ENCODE data around the gene OR52D1. TPM values are rescaled to one million over a fixed set of nuclear protein-coding genes. Genes with fewer than 3 reads are reported as not detected.

Gene OR52D1
- total RNA-seq = not detected in 2 replicates

- H3K9me3 Mint-ChIP-seq = no peaks in the 10 kb centered on the region
- no peak within 1 kb of the TSS for H3K4me3 Mint-ChIP-seq
- H3K4me1 Mint-ChIP-seq (ENCODE audit: low read depth) = peaks cover 4% of the 10 kb centered on the region
- no peak within 1 kb of the TSS for H3K27ac Mint-ChIP-seq
- intact Hi-C loops (cut with micrococcal nuclease) = no loop called here
- H3K36me3 Mint-ChIP-seq (ENCODE audit: low read depth) = no peaks in the 10 kb centered on the region
- no peak for DNase-seq (ENCODE audit: low spot score)
- peaks cover 7% of the 10 kb centered on the region for H3K27me3 Mint-ChIP-seq (ENCODE audit: insufficient read depth)
Observed at GRCh38 chr11:5488385-5488784, at the start of gene OR52D1. OR52D1 (plus strand) TSS chr11:5488685; CDS start chr11:5488707, 22 bp downstream.

GRCh38 chr11:5441414-5441813 lies 47.1 kb upstream of the OR52D1 start, which contains the start of gene OR51I1:
OR51I1 (minus strand) TSS chr11:5441514; CDS start chr11:5441514, 0 bp downstream.
- peaks cover 9% of the 10 kb centered on the region for H3K27me3 Mint-ChIP-seq (ENCODE audit: insufficient read depth)
- intact Hi-C loops (cut with micrococcal nuclease) = no loop called here
- no peak for DNase-seq (ENCODE audit: low spot score)
- H3K36me3 Mint-ChIP-seq (ENCODE audit: low read depth) = no peaks in the 10 kb centered on the region
- H3K27ac Mint-ChIP-seq = no peak within 1 kb of the TSS
- no peak within 1 kb of the TSS for H3K4me3 Mint-ChIP-seq
- no peaks in the 10 kb centered on the region for H3K9me3 Mint-ChIP-seq
- H3K4me1 Mint-ChIP-seq (ENCODE audit: low read depth) = no peaks in the 10 kb centered on the region

- no peak overlapping the region for H3K4me3 Mint-ChIP-seq
- no peaks in the 10 kb centered on the region for H3K36me3 Mint-ChIP-seq (ENCODE audit: low read depth)
- no peak overlapping the region for H3K27ac Mint-ChIP-seq
- no peaks in the 10 kb centered on the region for H3K4me1 Mint-ChIP-seq (ENCODE audit: low read depth)
- peaks cover 10% of the 10 kb centered on the region for H3K27me3 Mint-ChIP-seq (ENCODE audit: insufficient read depth)
- H3K9me3 Mint-ChIP-seq = no peaks in the 10 kb centered on the region
- intact Hi-C loops (cut with micrococcal nuclease) = no loop called here
- no peak for DNase-seq (ENCODE audit: low spot score)
Observed at GRCh38 chr11:5443835-5444393, 44.6 kb upstream of the OR52D1 start.

- Mint-ChIP-seq H3K4me1 (ENCODE audit: low read depth) (no peaks in the 10 kb centered on the region), H3K4me3 (no peak within 1 kb of the TSS), H3K9me3 (no peaks in the 10 kb centered on the region), H3K27ac (no peak within 1 kb of the TSS), H3K36me3 (ENCODE audit: low read depth) (no peaks in the 10 kb centered on the region), H3K27me3 (ENCODE audit: insufficient read depth) (peaks cover 5% of the 10 kb centered on the region)
- intact Hi-C loops (cut with micrococcal nuclease) = no loop called here
- DNase-seq (ENCODE audit: low spot score) = no peak
Observed at GRCh38 chr11:5449023-5449422, 39.5 kb upstream of the OR52D1 start, which contains the start of gene OR51I2. OR51I2 (plus strand) TSS chr11:5449323; CDS start chr11:5453489, 4,166 bp downstream.

- H3K36me3 Mint-ChIP-seq (ENCODE audit: low read depth) = no peaks in the 10 kb centered on the region
Observed at GRCh38 chr11:5449432-5449831, 39.1 kb upstream of the OR52D1 start.

GRCh38 chr11:5460983-5461621 lies 27.4 kb upstream of the OR52D1 start:
- Mint-ChIP-seq H3K36me3 (ENCODE audit: low read depth) (no peaks in the 10 kb centered on the region), H3K27me3 (ENCODE audit: insufficient read depth) (peaks cover 5% of the 10 kb centered on the region), H3K9me3 (no peaks in the 10 kb centered on the region), H3K4me3 (no peak overlapping the region), H3K27ac (no peak overlapping the region), H3K4me1 (ENCODE audit: low read depth) (no peaks in the 10 kb centered on the region)
- intact Hi-C loops (cut with micrococcal nuclease) = no loop called here
- DNase-seq (ENCODE audit: low spot score) = no peak

More at GRCh38 chr11:5449432-5449831, 39.1 kb upstream of the OR52D1 start:
- Mint-ChIP-seq H3K4me3 (no peak overlapping the region), H3K4me1 (ENCODE audit: low read depth) (no peaks in the 10 kb centered on the region), H3K9me3 (no peaks in the 10 kb centered on the region), H3K27me3 (ENCODE audit: insufficient read depth) (peaks cover 5% of the 10 kb centered on the region), H3K27ac (no peak overlapping the region)
- intact Hi-C loops (cut with micrococcal nuclease) = no loop called here
- DNase-seq (ENCODE audit: low spot score) = no peak

GRCh38 chr11:5467527-5467926 lies 21.0 kb upstream of the OR52D1 start:
- Mint-ChIP-seq H3K9me3 (no peaks in the 10 kb centered on the region), H3K4me1 (ENCODE audit: low read depth) (no peaks in the 10 kb centered on the region), H3K4me3 (no peak overlapping the region), H3K36me3 (ENCODE audit: low read depth) (no peaks in the 10 kb centered on the region), H3K27me3 (ENCODE audit: insufficient read depth) (no peaks in the 10 kb centered on the region), H3K27ac (no peak overlapping the region)
- DNase-seq (ENCODE audit: low spot score) = no peak
- intact Hi-C loops (cut with micrococcal nuclease) = no loop called here

GRCh38 chr11:5473921-5474320 lies 14.6 kb upstream of the OR52D1 start:
- H3K27ac Mint-ChIP-seq = no peak overlapping the region
- H3K4me3 Mint-ChIP-seq = no peak overlapping the region
- peaks cover 6% of the 10 kb centered on the region for H3K27me3 Mint-ChIP-seq (ENCODE audit: insufficient read depth)
- intact Hi-C loops (cut with micrococcal nuclease) = loop anchor here (5.0 kb wide), 1 partner anchor 238 kb away; no protein-coding TSS in a partner anchor
- no peaks in the 10 kb centered on the region for H3K9me3 Mint-ChIP-seq
- H3K4me1 Mint-ChIP-seq (ENCODE audit: low read depth) = no peaks in the 10 kb centered on the region
- no peaks in the 10 kb centered on the region for H3K36me3 Mint-ChIP-seq (ENCODE audit: low read depth)
- no peak for DNase-seq (ENCODE audit: low spot score)

- Mint-ChIP-seq H3K9me3 (no peaks in the 10 kb centered on the region), H3K4me3 (no peak overlapping the region), H3K27me3 (ENCODE audit: insufficient read depth) (peaks cover 6% of the 10 kb centered on the region), H3K36me3 (ENCODE audit: low read depth) (no peaks in the 10 kb centered on the region), H3K27ac (no peak overlapping the region), H3K4me1 (ENCODE audit: low read depth) (no peaks in the 10 kb centered on the region)
- intact Hi-C loops (cut with micrococcal nuclease) = loop anchor here (1.0 kb wide), 2 partner anchors 332 to 415 kb away; partner anchors contain the start of gene OR52N2
- peak; percentile 4 for DNase-seq (ENCODE audit: low spot score)
Observed at GRCh38 chr11:5476186-5476819, 12.2 kb upstream of the OR52D1 start.

GRCh38 chr11:5486003-5486402 lies 2.5 kb upstream of the OR52D1 start:
- Mint-ChIP-seq H3K4me3 (no peak overlapping the region), H3K27me3 (ENCODE audit: insufficient read depth) (peaks cover 7% of the 10 kb centered on the region), H3K27ac (no peak overlapping the region), H3K4me1 (ENCODE audit: low read depth) (peaks cover 4% of the 10 kb centered on the region), H3K9me3 (no peaks in the 10 kb centered on the region), H3K36me3 (ENCODE audit: low read depth) (no peaks in the 10 kb centered on the region)
- intact Hi-C loops (cut with micrococcal nuclease) = no loop called here
- DNase-seq (ENCODE audit: low spot score) = no peak

GRCh38 chr11:5486421-5486820 lies 2.1 kb upstream of the OR52D1 start:
- DNase-seq (ENCODE audit: low spot score) = no peak
- Mint-ChIP-seq H3K27me3 (ENCODE audit: insufficient read depth) (peaks cover 7% of the 10 kb centered on the region), H3K36me3 (ENCODE audit: low read depth) (no peaks in the 10 kb centered on the region), H3K4me3 (no peak overlapping the region), H3K4me1 (ENCODE audit: low read depth) (peaks cover 4% of the 10 kb centered on the region), H3K9me3 (no peaks in the 10 kb centered on the region), H3K27ac (no peak overlapping the region)
- intact Hi-C loops (cut with micrococcal nuclease) = no loop called here

- Mint-ChIP-seq H3K27me3 (ENCODE audit: insufficient read depth) (peaks cover 7% of the 10 kb centered on the region), H3K36me3 (ENCODE audit: low read depth) (no peaks in the 10 kb centered on the region), H3K4me3 (no peak overlapping the region), H3K9me3 (no peaks in the 10 kb centered on the region), H3K27ac (no peak overlapping the region), H3K4me1 (ENCODE audit: low read depth) (peaks cover 4% of the 10 kb centered on the region)
- intact Hi-C loops (cut with micrococcal nuclease) = no loop called here
- DNase-seq (ENCODE audit: low spot score) = no peak
Observed at GRCh38 chr11:5488798-5489399, 414 bp downstream of the OR52D1 start.
